CD14-positive monocyte (primary cell): ENCODE results near the gene SLAMF9. TPM values are rescaled to one million over a fixed set of nuclear protein-coding genes. Genes with fewer than 3 reads are reported as not detected.

Source experiments
- DNase-seq, 3 donors: peaks; one replicate each; pipeline ENCODE4 v3.0.0-alpha.2; 2011 to 2022
- H2AFZ ChIP-seq: 2 replicates; pipeline ENCODE4 v1.6.0; 2012; ENCODE audit warnings: mild to moderate bottlenecking, low read depth, low read length, inconsistent platforms; ENCODE audit not compliant: insufficient read depth, poor library complexity, severe bottlenecking
- H3K27ac ChIP-seq, 2 donors: 1 replicate in 1 of 2; 2 replicates in 1 of 2; pipeline ENCODE4 v1.5.1; 2012 to 2013; ENCODE audit warnings: low read length in 2 of 2, control low read depth in 1 of 2, inconsistent platforms in 1 of 2, low read depth in 1 of 2, mild to moderate bottlenecking in 1 of 2
- H3K27me3 ChIP-seq, 2 donors: one replicate each; pipeline versions ENCODE4 v1.6.0 to v1.6.1; 2011 to 2013; ENCODE audit warnings: low read length in 2 of 2; ENCODE audit not compliant: control insufficient read depth in 2 of 2, insufficient read depth in 2 of 2
- H3K36me3 ChIP-seq, 2 donors: replicated peaks in 1 of 2; 1 replicate in 1 of 2; 2 replicates in 1 of 2; pipeline versions ENCODE4 v1.5.1 to v1.6.1; 2012 to 2013; ENCODE audit warnings: low read length in 2 of 2, control low read depth in 1 of 2, inconsistent platforms in 1 of 2, mild to moderate bottlenecking in 1 of 2; ENCODE audit not compliant: insufficient read depth in 2 of 2, control insufficient read depth in 1 of 2
- H3K4me1 ChIP-seq, 2 donors: 1 replicate in 1 of 2; 2 replicates in 1 of 2; pipeline versions ENCODE4 v1.5.1 to v1.6.1; 2012 to 2013; ENCODE audit warnings: low read length in 2 of 2, control low read depth in 1 of 2, inconsistent platforms in 1 of 2, mild to moderate bottlenecking in 1 of 2, moderate library complexity in 1 of 2; ENCODE audit not compliant: insufficient read depth in 2 of 2, control insufficient read depth in 1 of 2
- H3K4me2 ChIP-seq: replicated peaks from 2 replicates; pipeline ENCODE3; 2012; ENCODE audit warnings: low read length, moderate library complexity, mild to moderate bottlenecking; ENCODE audit not compliant: poor library complexity, severe bottlenecking; ENCODE audit errors: extremely low read depth
- H3K4me3 ChIP-seq, 3 experiments: fragments of 200-600 bp in 1 of 3; sonication (generic) in 1 of 3; replicated peaks in 1 of 3; 1 replicate in 2 of 3; 2 replicates in 1 of 3; pipeline ENCODE4 v1.5.1; 2011 to 2013; ENCODE audit warnings: low read length in 3 of 3, mild to moderate bottlenecking in 3 of 3, control low read depth in 2 of 3, low read depth in 2 of 3, inconsistent platforms in 1 of 3, moderate library complexity in 1 of 3
- H3K79me2 ChIP-seq: 2 replicates; pipeline ENCODE4 v1.6.0; 2012; ENCODE audit warnings: mild to moderate bottlenecking, control low read depth, inconsistent platforms, low read length, moderate library complexity; ENCODE audit not compliant: insufficient read depth
- H3K9ac ChIP-seq: 2 replicates; pipeline ENCODE4 v1.6.0; 2017; ENCODE audit warnings: low read length, mild to moderate bottlenecking; ENCODE audit not compliant: insufficient read depth, poor library complexity, severe bottlenecking
- H3K9me3 ChIP-seq, 2 donors: replicated peaks in 1 of 2; 1 replicate in 1 of 2; 2 replicates in 1 of 2; pipeline versions ENCODE4 v1.5.1 to v1.6.1; 2012 to 2013; ENCODE audit warnings: low read length in 2 of 2, control low read depth in 1 of 2; ENCODE audit not compliant: control insufficient read depth in 1 of 2, insufficient read depth in 1 of 2
- H4K20me1 ChIP-seq: 2 replicates; pipeline ENCODE4 v1.6.0; 2012; ENCODE audit warnings: mild to moderate bottlenecking, low read length, control low read depth, moderate library complexity; ENCODE audit not compliant: insufficient read depth
- H3K27ac Mint-ChIP-seq, 7 donors: one replicate each; pipeline ENCODE4 v1.8.0; 2020; ENCODE audit warnings: mild to moderate bottlenecking in 7 of 7, mixed read lengths in 7 of 7, moderate library complexity in 6 of 7, inconsistent platforms in 2 of 7
- H3K27me3 Mint-ChIP-seq, 3 donors: one replicate each; pipeline ENCODE4 v1.8.0; 2021 to 2022; ENCODE audit warnings: low read depth in 3 of 3, mild to moderate bottlenecking in 3 of 3, mixed read lengths in 3 of 3, moderate library complexity in 3 of 3, inconsistent platforms in 1 of 3
- H3K36me3 Mint-ChIP-seq, 2 donors: one replicate each; pipeline ENCODE4 v1.8.0; 2020; ENCODE audit warnings: mixed read lengths in 2 of 2, inconsistent platforms in 1 of 2, mild to moderate bottlenecking in 1 of 2
- H3K4me1 Mint-ChIP-seq: one replicate; pipeline ENCODE4 v1.8.0; 2020; ENCODE audit warnings: mild to moderate bottlenecking, mixed read lengths
- H3K4me3 Mint-ChIP-seq, 2 donors: one replicate each; pipeline ENCODE4 v1.8.0; 2020; ENCODE audit warnings: mild to moderate bottlenecking in 2 of 2, mixed read lengths in 2 of 2, moderate library complexity in 1 of 2
- H3K9me3 Mint-ChIP-seq, 7 donors: one replicate each; pipeline ENCODE4 v1.8.0; 2020 to 2022; ENCODE audit warnings: mixed read lengths in 7 of 7, mild to moderate bottlenecking in 6 of 7, moderate library complexity in 6 of 7, inconsistent platforms in 2 of 7
- CTCF ChIP-seq: fragments of 200-600 bp; IDR thresholded peaks from one replicate; pipeline ENCODE4 v1.8.0; 2022; ENCODE audit warnings: antibody characterized with exemption, mild to moderate bottlenecking
- WGBS: methylation state at CpG from one replicate; pipeline ENCODE4 v1.1.5; 2013; ENCODE audit warnings: missing lambda C conversion rate; ENCODE audit not compliant: insufficient coverage; 5-methylcytosine and 5-hydroxymethylcytosine counted together
- intact Hi-C, 2 donors: fragments of 100-400 bp; cut with micrococcal nuclease; formaldehyde crosslinking; loops; one replicate each; pipeline versions ENCODE4 v1.15.0 to v1.15.1; 2023
- polyA plus RNA-seq, 3 donors: library from polyadenylated mRNA; depleted of rRNA in 1 of 3; unstranded in 2 of 3; stranded (reverse) in 1 of 3; fragments of 300-500 nt in 2 of 3; fragments of >200 nt in 1 of 3; fragmentation: Illumina TruSeq in 2 of 3; gene quantifications; 1 replicate in 2 of 3; 2 replicates in 1 of 3; pipeline ENCODE4 v1.2.3, GENCODE V29; 2012 to 2021

SLAMF9 gene
- polyA plus RNA-seq, 3 donors: 0.17 TPM; not detected in 2

- Histone ChIP-seq H3K9ac (no peak overlapping the region), H4K20me1 (peaks cover 50% of the 10 kb centered on the region), H2AFZ (no peak overlapping the region), H3K27ac (peak overlapping the region in 1 of 2 donors; percentile 61), H3K36me3 (peaks cover 47 to 64% of the 10 kb centered on the region in 2 donors), H3K79me2 (peaks cover 38% of the 10 kb centered on the region), H3K4me3 (no peak overlapping the region), H3K27me3 (no peaks in the 10 kb centered on the region), H3K4me1 (peaks cover 19 to 24% of the 10 kb centered on the region in 2 donors), H3K9me3 (no peaks in the 10 kb centered on the region), H3K4me2 (no peak overlapping the region)
- no peak for TF ChIP-seq CTCF
- Mint-ChIP-seq H3K36me3 (peaks cover 78 to 86% of the 10 kb centered on the region in 2 donors), H3K27me3 (peaks cover 1 to 4% (median 1%) of the 10 kb centered on the region in 3 donors), H3K4me3 (no peak overlapping the region), H3K4me1 (peaks cover 27% of the 10 kb centered on the region), H3K27ac (peak overlapping the region; percentile 33 to 88 (median 80)), H3K9me3 (no peaks in the 10 kb centered on the region)
- 94% methylated on average over 4 of the region's 5 CpGs for WGBS
- DNase-seq: no peak
- intact Hi-C loops: no loop called here
Measured at GRCh38 chr1:159917533-159918351, 36.3 kb downstream of the SLAMF9 start.

GRCh38 chr1:159916242-159917051, 37.6 kb downstream of the SLAMF9 start:
- Mint-ChIP-seq H3K4me3 (no peak overlapping the region), H3K27ac (peak overlapping the region in 5 of 7 donors; percentile 67 to 73 (median 71)), H3K4me1 (peaks cover 26% of the 10 kb centered on the region), H3K27me3 (peaks cover 1 to 2% (median 1%) of the 10 kb centered on the region in 3 donors), H3K9me3 (no peaks in the 10 kb centered on the region), H3K36me3 (peaks cover 75 to 80% of the 10 kb centered on the region in 2 donors)
- no peaks in the 10 kb centered on the region for H3K27me3 ChIP-seq
- intact Hi-C loops: no loop called here
- H3K79me2 ChIP-seq: peaks cover 25% of the 10 kb centered on the region
- peaks cover 47 to 64% of the 10 kb centered on the region in 2 donors for H3K36me3 ChIP-seq
- no peak overlapping the region for H3K4me2 ChIP-seq
- DNase-seq: no peak
- no peak overlapping the region for H3K4me3 ChIP-seq
- no peaks in the 10 kb centered on the region for H3K9me3 ChIP-seq
- WGBS: 91% methylated on average over 4 of the region's 9 CpGs
- peak overlapping the region; percentile 9 to 43 for H3K27ac ChIP-seq
- no peak overlapping the region for H3K9ac ChIP-seq
- H3K4me1 ChIP-seq: peaks cover 12 to 21% of the 10 kb centered on the region in 2 donors
- peaks cover 39% of the 10 kb centered on the region for H4K20me1 ChIP-seq
- TF ChIP-seq CTCF: no peak
- no peak overlapping the region for H2AFZ ChIP-seq
